Measurements from ENCODE around the gene FLCN.

DNA sequence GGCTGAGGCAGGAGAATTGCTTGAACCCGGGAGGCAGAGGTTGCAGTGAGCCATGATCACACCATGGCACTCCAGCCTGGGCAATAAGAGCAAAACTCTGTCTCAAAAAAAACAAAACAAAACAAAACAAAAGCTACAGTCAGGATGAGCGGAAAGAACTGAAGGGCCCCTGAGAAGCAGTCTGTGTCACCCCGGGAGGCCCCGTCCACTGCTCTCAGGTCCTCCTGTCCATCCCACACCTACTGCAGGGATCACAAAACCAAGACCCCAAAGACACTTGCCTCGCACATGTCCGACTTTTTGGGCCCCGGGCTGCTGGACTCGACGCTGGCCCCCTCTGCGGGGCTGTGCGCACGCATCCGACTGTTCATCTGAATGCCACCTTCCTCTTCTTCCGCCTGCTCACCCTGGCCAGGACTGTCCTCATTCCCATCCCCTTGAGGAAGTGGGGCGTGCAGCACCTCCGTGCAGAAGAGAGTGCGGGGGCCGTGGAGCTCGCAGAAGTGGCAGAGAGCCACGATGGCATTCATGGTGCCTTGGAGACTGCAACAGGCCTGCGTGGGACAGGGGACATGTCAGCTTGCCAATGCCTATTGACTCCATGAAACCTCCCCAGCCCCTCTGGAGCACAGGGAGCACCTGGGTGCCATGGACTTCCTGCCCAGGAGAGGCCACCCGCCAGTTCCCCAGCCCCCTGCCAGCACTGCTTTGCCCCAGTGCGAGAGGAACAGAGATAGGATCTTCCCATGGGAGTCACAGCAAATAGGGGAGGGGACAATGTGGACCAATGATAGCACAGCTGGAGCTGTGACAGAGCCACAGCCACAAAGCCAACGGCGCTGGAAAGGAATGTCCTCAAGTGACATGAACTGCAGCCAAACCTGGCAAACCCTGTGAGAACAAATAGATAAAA is 9.1 kb downstream of the FLCN start:
- no peak for TF ChIP-seq CTCF (IDR thresholded peaks at IDR 0.05)
- TF ChIP-seq EP300 (IDR thresholded peaks at IDR 0.05): no peak

Measured in suprapubic skin (tissue), 3 donors.